Measurements from ENCODE around the gene PLEKHH2. TPM values are rescaled to one million over a fixed set of nuclear protein-coding genes. Genes with fewer than 3 reads are reported as not detected.

The PLEKHH2 gene
- total and polyA plus RNA-seq, 10 donors: 0.91 to 21.9 (median 14.6) TPM

GRCh38 chr2:43701111-43701510, 64.1 kb downstream of the PLEKHH2 start:
- no peaks in the 10 kb centered on the region for H3K36me3 ChIP-seq
- intact Hi-C loops (cut with DNase I; ENCODE audit: low total_unique reads): no loop called here
- no peaks in the 10 kb centered on the region for H3K9me3 ChIP-seq
- H3K4me1 ChIP-seq: no peaks in the 10 kb centered on the region
- H3K4me3 ChIP-seq: no peak overlapping the region
- TF ChIP-seq CTCF (IDR thresholded peaks at IDR 0.05 in 8 of 11, conservative IDR thresholded peaks at IDR 0.05 in 3 of 11): no peak
- TF ChIP-seq POLR2AphosphoS5 (IDR thresholded peaks at IDR 0.05): no peak
- TF ChIP-seq POLR2A (IDR thresholded peaks at IDR 0.05): no peak
- DNase-seq: no peak
- no peaks in the 10 kb centered on the region for H3K27me3 ChIP-seq (replicated peaks in 1 of 7)
- H3K27ac ChIP-seq: no peak overlapping the region

GRCh38 chr2:43707255-43708015, 70.4 kb downstream of the PLEKHH2 start:
- intact Hi-C loops (cut with DNase I; ENCODE audit: low total_unique reads): no loop called here
- TF ChIP-seq POLR2A (IDR thresholded peaks at IDR 0.05) (no peak), CTCF (IDR thresholded peaks at IDR 0.05 in 8 of 11, conservative IDR thresholded peaks at IDR 0.05 in 3 of 11) (no peak), POLR2AphosphoS5 (IDR thresholded peaks at IDR 0.05) (no peak)

GRCh38 chr2:43708178-43708577, 71.1 kb downstream of the PLEKHH2 start:
- TF ChIP-seq CTCF (IDR thresholded peaks at IDR 0.05 in 8 of 11, conservative IDR thresholded peaks at IDR 0.05 in 3 of 11) (no peak), POLR2A (IDR thresholded peaks at IDR 0.05) (no peak), POLR2AphosphoS5 (IDR thresholded peaks at IDR 0.05) (no peak)
- peak overlapping the region in 3 of 8 donors; percentile 10 to 30 (median 25) for H3K27ac ChIP-seq
- 79 to 87% (median 83%) methylated on average over 6 of the region's 6 CpGs for WGBS, 5 donors

More at GRCh38 chr2:43707255-43708015, 70.4 kb downstream of the PLEKHH2 start:
- peaks cover 0 to 3% (median 0%) of the 10 kb centered on the region in 6 donors for H3K4me1 ChIP-seq
- DNase-seq: no peak
- no peaks in the 10 kb centered on the region for H3K9me3 ChIP-seq
- H3K4me3 ChIP-seq: no peak overlapping the region
- peaks cover 0 to 5% (median 0%) of the 10 kb centered on the region in 6 donors for H3K36me3 ChIP-seq
- H3K27ac ChIP-seq: peak overlapping the region in 3 of 8 donors; percentile 10 to 30 (median 25)
- no peaks in the 10 kb centered on the region for H3K27me3 ChIP-seq (replicated peaks in 1 of 7)
- WGBS, 5 donors: 53 to 75% (median 59%) methylated on average over 7 of the region's 7 CpGs

GRCh38 chr2:43708891-43709290, 71.8 kb downstream of the PLEKHH2 start:
- Histone ChIP-seq H3K4me3 (no peak overlapping the region), H3K36me3 (peaks cover 0 to 5% (median 0%) of the 10 kb centered on the region in 6 donors), H3K4me1 (peaks cover 0 to 3% (median 0%) of the 10 kb centered on the region in 6 donors), H3K27me3 (replicated peaks in 1 of 7) (no peaks in the 10 kb centered on the region), H3K27ac (no peak overlapping the region), H3K9me3 (no peaks in the 10 kb centered on the region)
- no peak for DNase-seq
- intact Hi-C loops (cut with DNase I; ENCODE audit: low total_unique reads): no loop called here
- TF ChIP-seq CTCF (IDR thresholded peaks at IDR 0.05 in 8 of 11, conservative IDR thresholded peaks at IDR 0.05 in 3 of 11) (no peak), POLR2AphosphoS5 (IDR thresholded peaks at IDR 0.05) (no peak)

More at GRCh38 chr2:43708178-43708577, 71.1 kb downstream of the PLEKHH2 start:
- DNase-seq: no peak
- H3K4me1 ChIP-seq: peaks cover 0 to 3% (median 0%) of the 10 kb centered on the region in 6 donors
- H3K4me3 ChIP-seq: no peak overlapping the region
- H3K27me3 ChIP-seq (replicated peaks in 1 of 7): no peaks in the 10 kb centered on the region
- intact Hi-C loops (cut with DNase I; ENCODE audit: low total_unique reads): no loop called here
- H3K9me3 ChIP-seq: no peaks in the 10 kb centered on the region
- peaks cover 0 to 5% (median 0%) of the 10 kb centered on the region in 6 donors for H3K36me3 ChIP-seq
